HEK293 (cell line): ENCODE results near the gene CPA4.

Source experiments
- ZNF114 ChIP-seq: fragments of 450-650 bp; formaldehyde crosslinking; IDR thresholded peaks from 2 replicates; pipeline ENCODE4 v1.5.0; 2017; ENCODE audit warnings: missing biosample characterization, missing genetic modification characterization
- TF ChIP-seq, protein P1 (sequence below): fragments of 450-650 bp; formaldehyde crosslinking; IDR thresholded peaks from 2 replicates; pipeline ENCODE4 v1.5.1; 2016; ENCODE audit warnings: missing biosample characterization, missing genetic modification characterization

DNA sequence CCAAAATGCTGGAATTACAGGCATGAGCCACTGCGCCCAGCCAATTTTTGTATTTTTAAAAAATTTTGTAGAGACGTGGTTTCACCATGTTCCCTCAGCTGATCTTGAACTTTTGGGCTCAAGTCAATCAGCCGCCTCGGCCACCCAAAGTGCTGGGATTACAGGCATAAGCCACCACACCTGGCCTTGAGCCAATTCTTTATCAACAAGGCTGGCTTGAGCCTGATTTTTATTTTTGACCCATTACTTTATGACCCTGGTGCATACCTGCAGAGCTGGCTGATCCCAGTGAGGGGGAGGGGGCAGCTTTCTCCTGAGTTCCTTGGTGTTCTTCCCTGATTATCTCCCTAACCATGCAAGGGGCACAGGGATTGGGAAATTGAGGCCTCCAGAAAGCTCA, 71.5 kb downstream of the CPA4 start:
- TF ChIP-seq ZNF114 (tag by site-specific recombination), result no peak
- TF ChIP-seq, protein P1, sequence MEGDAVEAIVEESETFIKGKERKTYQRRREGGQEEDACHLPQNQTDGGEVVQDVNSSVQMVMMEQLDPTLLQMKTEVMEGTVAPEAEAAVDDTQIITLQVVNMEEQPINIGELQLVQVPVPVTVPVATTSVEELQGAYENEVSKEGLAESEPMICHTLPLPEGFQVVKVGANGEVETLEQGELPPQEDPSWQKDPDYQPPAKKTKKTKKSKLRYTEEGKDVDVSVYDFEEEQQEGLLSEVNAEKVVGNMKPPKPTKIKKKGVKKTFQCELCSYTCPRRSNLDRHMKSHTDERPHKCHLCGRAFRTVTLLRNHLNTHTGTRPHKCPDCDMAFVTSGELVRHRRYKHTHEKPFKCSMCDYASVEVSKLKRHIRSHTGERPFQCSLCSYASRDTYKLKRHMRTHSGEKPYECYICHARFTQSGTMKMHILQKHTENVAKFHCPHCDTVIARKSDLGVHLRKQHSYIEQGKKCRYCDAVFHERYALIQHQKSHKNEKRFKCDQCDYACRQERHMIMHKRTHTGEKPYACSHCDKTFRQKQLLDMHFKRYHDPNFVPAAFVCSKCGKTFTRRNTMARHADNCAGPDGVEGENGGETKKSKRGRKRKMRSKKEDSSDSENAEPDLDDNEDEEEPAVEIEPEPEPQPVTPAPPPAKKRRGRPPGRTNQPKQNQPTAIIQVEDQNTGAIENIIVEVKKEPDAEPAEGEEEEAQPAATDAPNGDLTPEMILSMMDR (tag by site-specific recombination), result no peak
